GM19324 (cell line): ENCODE measurements around the gene SCYGR3.
A peak's percentile ranks its signal among the peaks of the same experiment; 100 is the strongest.
"Not testable (repeated sequence)": the region's sequence is repeated elsewhere in the genome, so short reads cannot be mapped to it uniquely, and the experiment has no call there.

ENCODE experiments used
- ATAC-seq: cut with Tn5 transposase; IDR thresholded peaks from one replicate; pipeline ENCODE4 v1.9.1; 2021; ENCODE audit warnings: mild to moderate bottlenecking, moderate library complexity; ENCODE audit not compliant: unreplicated experiment, low FRiP score

SCYGR3 gene

DNA sequence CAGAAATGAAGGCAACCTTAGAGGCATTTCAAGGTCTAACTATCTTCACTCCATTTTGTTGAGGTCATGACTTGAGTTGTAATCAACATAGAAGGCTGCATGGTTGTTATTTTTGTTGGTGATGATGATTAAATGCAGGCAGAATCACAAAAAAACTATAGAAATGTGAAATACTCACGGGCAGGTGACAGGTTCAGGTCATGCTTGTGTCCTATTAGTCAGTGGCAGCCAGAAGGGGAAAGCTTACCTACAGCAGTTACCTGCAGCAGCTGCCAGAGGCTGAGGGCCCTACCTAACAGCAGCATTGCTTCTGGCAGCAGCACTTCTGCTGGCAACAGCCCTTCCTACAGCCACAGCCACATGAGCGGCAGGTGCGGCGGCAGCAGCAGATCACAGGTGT lies 394 bp downstream of the SCYGR3 start:
- no peak for ATAC-seq

GRCh38 chr2:227613272-227613660 lies 1.4 kb downstream of the SCYGR3 start:
- ATAC-seq = no peak

DNA sequence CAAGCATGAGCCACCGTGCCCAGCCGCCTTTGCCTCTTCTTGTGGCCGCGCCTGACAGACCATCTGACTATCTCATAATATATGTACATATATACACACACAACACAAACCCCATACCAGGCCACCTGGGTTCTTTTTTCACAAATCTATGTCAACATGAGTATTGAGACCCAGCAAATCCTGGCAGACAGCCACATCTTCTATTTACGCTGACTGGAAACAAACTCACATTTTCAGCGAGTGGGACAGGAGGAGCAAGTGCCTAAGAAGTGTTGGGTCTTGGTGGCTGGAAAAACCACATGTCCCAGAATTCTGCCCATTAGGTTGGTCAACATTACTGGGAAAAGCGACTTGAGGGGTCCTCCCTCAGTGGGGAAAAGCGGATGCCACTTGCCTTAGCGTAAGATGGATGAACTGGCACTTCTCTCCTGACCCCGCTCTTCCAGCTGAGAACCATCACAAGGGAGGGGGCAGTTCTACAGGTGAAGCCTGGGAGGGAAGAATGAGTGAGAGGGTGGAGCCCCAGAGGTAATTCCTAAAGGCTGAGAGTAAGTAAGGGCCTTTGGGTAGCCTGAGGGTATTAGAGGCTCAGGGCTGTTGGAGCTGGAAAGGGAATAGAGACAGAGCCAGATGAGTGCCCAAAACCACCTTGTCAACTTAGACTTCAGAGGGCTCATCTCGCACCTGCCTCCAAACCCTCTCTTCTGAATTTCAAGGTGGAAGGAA lies 1.9 kb downstream of the SCYGR3 start:
- no peak for ATAC-seq

GRCh38 chr2:227610123-227610522 lies 4.5 kb downstream of the SCYGR3 start:
- no peak for ATAC-seq

DNA sequence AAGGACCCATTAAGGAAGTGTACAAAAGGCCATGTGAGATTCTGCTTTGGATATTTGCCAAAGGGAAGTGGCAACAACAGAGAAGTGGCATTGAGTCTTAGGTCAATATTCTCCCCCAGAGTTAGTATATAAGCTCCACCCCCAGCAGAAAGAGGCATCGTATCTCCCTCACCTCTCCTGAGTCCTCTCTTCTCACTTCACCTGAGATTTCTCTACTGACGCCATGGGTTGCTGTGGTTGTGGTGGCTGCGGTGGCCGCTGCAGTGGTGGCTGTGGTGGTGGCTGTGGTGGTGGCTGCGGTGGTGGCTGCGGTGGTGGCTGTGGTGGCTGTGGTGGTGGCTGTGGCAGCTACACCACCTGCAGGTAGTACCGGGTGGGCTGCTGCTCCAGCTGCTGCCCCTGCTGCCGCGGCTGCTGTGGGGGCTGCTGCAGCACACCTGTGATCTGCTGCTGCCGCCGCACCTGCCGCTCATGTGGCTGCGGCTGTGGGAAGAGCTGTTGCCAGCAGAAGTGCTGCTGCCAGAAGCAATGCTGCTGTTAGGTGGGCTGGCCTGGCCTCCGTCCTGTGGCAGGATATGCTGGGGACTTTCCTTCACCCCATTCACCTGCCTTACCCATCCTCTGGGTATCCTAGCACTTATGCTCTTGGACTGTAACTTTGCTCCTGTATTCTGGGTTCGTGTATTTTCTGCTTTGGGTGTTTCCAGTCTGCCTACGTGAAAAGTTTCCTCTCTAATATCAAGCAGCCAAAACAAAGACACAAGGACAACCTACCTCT lies 5.9 kb downstream of the SCYGR3 start:
- peak; percentile 45 for ATAC-seq

DNA sequence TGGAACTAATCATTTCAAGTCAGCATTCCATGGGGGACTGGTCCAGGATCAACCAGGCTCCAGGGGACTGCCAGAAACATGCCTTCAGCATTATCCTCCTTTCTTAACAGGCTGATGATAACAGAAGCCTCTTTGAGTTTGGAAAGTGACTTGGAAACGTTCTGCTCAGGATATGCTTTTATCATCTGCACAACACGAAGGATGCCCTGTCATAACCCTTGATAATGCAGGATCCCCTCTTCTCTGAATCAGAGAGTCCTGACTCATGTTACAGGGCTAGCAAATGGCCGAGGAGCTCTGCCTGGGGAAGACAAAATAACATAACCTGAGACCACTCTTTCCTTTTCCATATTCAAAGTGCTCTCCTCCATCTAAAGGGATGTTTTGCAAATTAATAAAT lies 6.7 kb downstream of the SCYGR3 start:
- no peak for ATAC-seq

DNA sequence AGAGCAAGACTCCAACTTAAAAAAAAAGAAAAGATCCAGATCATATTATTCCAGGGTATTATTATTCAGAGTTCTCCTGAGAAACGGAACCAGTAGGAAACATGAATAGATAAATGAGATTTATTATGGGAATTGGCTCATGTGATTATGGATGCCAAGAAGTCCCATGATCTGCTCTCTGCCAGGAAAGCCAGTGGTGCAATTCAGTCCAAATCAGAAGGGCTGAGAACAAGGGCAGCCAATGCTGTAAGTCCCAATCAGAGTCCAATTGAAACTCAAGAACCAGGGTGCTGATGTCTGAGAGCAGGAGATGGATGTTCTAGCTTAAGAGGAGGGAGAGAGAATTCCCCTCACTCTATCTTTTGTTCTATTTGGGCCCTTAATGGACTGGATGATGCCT lies 8.2 kb downstream of the SCYGR3 start:
- ATAC-seq = no peak

DNA sequence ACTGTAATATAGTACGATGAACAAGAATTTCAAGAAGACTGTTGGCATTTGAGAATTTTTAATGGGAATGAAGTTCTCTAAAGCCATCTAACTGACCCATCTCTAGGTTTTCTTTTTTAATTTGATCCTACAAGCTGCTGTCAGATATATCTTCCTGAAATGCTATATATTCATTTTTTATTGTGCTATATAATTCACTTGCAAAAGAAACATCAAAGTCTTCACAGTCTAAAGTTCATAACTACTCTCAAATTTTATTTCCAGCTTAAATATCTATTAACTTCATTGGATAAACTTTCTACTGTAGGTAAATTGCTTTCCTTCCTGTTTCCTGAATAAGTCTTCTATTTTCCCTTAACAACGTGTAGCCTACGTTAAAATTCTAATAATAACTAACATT lies 12.3 kb downstream of the SCYGR3 start:
- ATAC-seq = no peak

GRCh38 chr2:227598835-227599503 lies 15.7 kb downstream of the SCYGR3 start, which contains the start of gene SCYGR2:
Gene SCYGR2, plus strand, starts transcription at chr2:227598893. Its CDS starts 0 bp downstream, at chr2:227598893.
- not testable (repeated sequence) for ATAC-seq

GRCh38 chr2:227597998-227598397 lies 16.6 kb downstream of the SCYGR3 start:
- no peak for ATAC-seq

GRCh38 chr2:227597036-227597435 lies 17.6 kb downstream of the SCYGR3 start:
- ATAC-seq = no peak

GRCh38 chr2:227595797-227596196 lies 18.8 kb downstream of the SCYGR3 start:
- no peak for ATAC-seq

- ATAC-seq = peak; percentile 91
Observed at GRCh38 chr2:227592694-227593387, 21.8 kb downstream of the SCYGR3 start.

GRCh38 chr2:227582369-227582768 lies 32.3 kb downstream of the SCYGR3 start:
- ATAC-seq = no peak

GRCh38 chr2:227579791-227580190 lies 34.8 kb downstream of the SCYGR3 start:
- ATAC-seq = no peak

- no peak for ATAC-seq
Observed at GRCh38 chr2:227578642-227579041, 36.0 kb downstream of the SCYGR3 start.

GRCh38 chr2:227577555-227577954 lies 37.1 kb downstream of the SCYGR3 start:
- no peak for ATAC-seq

DNA sequence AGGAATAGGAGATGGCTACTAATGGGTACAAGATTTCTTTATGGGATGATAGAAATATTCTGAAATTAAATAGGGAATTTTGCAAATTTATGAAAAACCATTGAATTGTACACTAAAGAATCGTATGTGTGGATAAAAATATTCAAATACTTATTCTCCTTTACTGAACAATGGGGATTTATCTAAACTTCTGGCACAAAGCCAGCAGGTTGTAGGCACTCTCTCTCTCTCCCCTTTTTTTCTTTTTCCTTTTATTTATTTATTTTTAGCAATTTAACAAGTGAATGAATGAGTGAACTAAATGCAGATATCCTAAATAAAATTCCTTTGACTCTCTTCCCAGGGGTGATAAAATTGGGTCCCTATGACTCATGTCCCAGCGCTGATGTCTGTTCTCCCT lies 37.8 kb downstream of the SCYGR3 start:
- no peak for ATAC-seq

DNA sequence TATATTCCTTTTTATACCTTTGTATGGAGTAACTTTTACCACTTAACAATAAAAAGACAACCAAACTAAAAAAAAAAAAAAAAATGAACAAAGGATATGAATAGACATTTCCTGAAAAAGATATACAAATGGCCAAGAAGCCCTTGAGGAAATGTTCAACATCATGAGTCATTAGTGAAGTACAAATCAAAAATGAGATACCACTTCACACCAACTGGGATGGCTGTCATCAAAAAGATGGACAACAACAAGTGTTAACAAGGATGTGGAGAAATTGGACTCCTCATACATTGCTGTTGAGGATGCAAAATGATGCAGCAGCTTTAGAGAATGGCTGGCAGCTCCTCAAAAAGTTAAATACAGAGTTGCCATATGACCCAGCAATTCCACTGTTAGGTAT lies 38.5 kb downstream of the SCYGR3 start:
- ATAC-seq = no peak

DNA sequence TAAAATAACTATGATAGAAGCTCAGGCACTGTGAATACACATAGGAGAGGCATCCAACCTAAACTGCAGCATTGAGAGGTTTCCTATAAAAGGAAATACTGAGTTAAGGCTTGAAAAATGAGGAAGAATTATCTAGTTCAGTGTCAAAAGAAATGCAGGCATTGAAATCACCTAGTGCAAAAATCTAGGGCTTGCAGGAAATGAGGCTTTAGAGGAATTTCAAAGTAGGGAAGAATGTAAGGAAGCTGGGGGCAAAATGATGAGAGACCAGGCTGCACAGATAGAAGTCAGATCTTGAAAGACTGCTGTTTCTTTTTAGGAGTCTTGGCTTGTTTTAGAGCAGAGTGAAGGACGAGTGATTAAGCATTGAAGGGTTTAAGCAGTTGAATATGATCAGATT lies 44.0 kb downstream of the SCYGR3 start:
- no peak for ATAC-seq

GRCh38 chr2:227568852-227569169 lies 45.8 kb downstream of the SCYGR3 start:
- ATAC-seq = no peak
